ENCODE data around the gene FNBP1.

The FNBP1 gene

DNA sequence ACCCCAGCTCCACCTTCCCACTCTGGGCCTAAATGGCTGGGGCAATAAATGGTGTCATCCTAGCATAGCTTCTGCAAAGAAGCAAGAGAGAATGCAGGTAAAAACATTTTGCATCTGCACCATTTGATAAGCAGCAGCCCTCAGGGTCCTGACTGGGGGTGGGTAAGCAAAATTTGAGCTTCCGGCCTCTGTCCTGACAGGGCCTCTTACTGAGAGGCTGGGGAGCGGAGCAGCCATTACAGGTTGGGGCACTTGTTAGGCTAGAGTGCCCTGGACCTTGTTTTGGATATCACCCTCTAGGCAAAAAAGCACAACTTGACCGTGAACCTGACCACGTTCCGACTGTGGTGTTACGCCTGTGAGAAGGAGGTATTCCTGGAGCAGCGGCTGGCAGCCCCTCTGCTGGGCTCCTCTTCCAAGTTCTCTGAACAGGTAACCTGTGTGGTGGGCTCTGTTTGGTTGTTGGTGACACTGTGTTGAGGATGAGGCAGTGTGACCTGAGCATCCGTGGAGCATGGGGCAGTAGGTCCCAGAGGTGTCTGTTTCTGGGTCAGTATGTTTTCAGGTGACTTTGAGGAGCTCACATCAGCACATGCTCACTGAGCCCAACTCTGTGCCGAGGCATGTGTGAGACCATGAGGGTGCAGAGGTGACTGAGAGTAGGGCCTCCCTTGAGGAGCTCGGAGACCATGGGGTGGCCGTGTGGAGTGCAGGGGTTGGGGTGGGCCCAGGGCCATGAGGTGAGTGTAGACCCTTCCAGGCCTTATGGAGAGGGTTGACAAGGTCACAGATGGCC lies 184.6 kb downstream of the FNBP1 start:
- TF ChIP-seq, protein P1, sequence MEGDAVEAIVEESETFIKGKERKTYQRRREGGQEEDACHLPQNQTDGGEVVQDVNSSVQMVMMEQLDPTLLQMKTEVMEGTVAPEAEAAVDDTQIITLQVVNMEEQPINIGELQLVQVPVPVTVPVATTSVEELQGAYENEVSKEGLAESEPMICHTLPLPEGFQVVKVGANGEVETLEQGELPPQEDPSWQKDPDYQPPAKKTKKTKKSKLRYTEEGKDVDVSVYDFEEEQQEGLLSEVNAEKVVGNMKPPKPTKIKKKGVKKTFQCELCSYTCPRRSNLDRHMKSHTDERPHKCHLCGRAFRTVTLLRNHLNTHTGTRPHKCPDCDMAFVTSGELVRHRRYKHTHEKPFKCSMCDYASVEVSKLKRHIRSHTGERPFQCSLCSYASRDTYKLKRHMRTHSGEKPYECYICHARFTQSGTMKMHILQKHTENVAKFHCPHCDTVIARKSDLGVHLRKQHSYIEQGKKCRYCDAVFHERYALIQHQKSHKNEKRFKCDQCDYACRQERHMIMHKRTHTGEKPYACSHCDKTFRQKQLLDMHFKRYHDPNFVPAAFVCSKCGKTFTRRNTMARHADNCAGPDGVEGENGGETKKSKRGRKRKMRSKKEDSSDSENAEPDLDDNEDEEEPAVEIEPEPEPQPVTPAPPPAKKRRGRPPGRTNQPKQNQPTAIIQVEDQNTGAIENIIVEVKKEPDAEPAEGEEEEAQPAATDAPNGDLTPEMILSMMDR (conservative IDR thresholded peaks at IDR 0.05), result no peak
- no peak for TF ChIP-seq ZFX (IDR thresholded peaks at IDR 0.05)
- no peak overlapping the region for H3K27ac ChIP-seq

DNA sequence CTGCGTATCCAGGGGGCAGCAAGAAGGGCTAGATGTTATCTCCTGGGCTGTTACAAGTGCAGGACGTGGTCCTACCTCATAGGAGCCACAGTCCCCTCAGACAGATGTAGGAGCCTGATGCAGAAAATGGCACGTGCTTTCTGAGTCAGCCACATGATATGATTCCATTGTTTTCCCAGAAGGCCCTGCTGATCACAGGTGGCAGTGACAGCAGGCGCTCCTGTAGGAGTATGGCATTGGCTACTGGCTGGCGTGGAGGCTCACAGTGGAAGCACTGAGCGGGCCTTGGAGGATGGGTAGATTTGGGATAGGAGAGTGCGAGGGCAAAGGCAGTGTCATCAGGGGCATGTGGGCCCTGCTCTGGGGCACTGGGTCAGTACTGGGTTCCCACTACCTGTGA lies 185.8 kb downstream of the FNBP1 start:
- H3K27ac ChIP-seq, result no peak overlapping the region
- TF ChIP-seq ZFX (IDR thresholded peaks at IDR 0.05), result no peak
- TF ChIP-seq, protein P1 (conservative IDR thresholded peaks at IDR 0.05), result no peak

DNA sequence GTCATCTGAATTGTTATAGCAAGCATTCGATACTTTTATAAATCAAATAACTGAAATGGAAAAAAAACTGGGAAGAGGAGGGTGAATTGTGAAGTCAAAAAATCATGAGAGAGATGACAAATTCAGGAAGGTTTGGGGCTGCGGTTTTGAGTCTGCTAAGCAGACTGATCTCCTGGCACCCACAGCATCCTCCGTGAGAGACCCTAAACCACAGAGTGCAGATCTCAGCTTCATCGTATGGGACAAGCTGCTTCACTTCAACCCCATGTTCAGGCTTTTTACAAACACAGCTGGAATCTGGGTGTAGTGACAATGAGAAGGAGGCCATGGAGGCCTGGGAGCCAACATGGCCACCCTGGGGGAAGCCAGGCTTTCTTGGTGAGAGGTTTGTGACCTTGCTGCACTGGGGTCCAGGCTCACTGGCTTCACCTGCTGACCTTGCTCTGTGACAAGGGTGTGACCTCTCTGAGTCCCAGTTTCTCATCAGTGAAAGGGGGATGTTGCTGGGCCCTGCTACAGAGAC lies 188.3 kb downstream of the FNBP1 start:
- TF ChIP-seq, protein P1 (conservative IDR thresholded peaks at IDR 0.05), result no peak
- no peak for TF ChIP-seq ZFX (IDR thresholded peaks at IDR 0.05)
- H3K27ac ChIP-seq, result no peak overlapping the region

DNA sequence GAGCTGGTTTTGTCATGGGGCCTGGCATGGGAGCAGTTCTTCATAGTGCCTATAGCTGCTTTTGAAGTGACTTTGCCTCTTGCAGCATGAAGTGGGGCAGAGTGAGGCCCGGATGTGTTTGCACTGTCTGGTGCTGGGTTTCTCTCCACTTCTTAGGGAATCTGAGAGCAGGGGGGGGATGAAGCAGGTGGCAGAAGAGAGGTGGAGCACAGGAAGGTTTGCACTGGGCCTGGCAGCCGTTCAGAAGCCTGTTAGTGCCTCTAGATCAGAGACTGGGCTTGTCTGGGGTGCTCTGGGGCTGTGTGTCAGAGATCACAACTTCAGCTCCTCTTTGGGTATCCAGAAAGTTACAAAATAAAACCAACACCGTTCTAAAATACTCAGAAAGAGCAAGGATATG lies 189.4 kb downstream of the FNBP1 start:
- H3K27ac ChIP-seq, result no peak overlapping the region
- TF ChIP-seq, protein P1 (conservative IDR thresholded peaks at IDR 0.05), result no peak
- TF ChIP-seq ZFX (IDR thresholded peaks at IDR 0.05), result no peak

DNA sequence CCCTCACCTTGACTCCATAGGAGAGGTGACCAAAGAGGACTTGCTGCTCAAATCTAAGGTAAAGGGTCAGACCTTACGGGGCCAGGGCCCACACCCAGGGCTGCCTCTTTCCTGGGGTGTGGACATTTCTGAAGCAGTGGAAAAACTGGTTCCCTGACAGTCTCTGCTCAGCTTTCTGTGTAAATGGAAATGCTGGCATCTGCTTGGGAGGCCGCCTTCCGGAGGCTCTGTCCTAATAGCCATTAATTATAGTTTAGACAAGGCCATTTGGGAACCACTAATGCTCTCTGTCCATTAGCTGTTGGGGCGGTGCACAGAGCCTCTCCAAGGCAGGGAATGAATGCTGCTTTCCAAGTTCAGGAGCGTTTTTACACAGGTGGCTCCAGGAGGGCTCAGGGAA lies 190.4 kb downstream of the FNBP1 start:
- TF ChIP-seq, protein P1 (conservative IDR thresholded peaks at IDR 0.05), result no peak
- no peak for TF ChIP-seq ZFX (IDR thresholded peaks at IDR 0.05)
- H3K27ac ChIP-seq, result no peak overlapping the region

DNA sequence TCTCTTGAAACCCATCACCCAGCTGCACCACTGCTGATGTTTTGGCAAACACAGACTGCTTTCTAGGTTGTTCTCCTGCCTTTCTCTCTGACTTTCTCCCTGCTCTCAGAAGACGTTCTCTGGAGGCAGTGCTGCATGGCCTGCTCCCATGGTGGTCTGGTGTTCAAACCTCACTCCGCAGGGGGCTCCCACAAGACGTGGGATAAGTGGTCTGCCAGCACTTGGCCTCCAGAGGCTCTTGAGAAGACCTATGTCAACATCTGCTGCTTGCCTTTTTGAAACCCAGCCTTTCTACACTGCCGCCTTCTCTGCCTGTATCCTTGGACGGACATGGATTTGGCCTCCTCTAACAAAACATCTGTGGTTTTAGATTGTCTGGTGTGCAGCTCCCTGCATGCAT lies 191.2 kb downstream of the FNBP1 start:
- TF ChIP-seq, protein P1 (conservative IDR thresholded peaks at IDR 0.05), result no peak
- TF ChIP-seq ZFX (IDR thresholded peaks at IDR 0.05), result no peak
- H3K27ac ChIP-seq, result no peak overlapping the region

DNA sequence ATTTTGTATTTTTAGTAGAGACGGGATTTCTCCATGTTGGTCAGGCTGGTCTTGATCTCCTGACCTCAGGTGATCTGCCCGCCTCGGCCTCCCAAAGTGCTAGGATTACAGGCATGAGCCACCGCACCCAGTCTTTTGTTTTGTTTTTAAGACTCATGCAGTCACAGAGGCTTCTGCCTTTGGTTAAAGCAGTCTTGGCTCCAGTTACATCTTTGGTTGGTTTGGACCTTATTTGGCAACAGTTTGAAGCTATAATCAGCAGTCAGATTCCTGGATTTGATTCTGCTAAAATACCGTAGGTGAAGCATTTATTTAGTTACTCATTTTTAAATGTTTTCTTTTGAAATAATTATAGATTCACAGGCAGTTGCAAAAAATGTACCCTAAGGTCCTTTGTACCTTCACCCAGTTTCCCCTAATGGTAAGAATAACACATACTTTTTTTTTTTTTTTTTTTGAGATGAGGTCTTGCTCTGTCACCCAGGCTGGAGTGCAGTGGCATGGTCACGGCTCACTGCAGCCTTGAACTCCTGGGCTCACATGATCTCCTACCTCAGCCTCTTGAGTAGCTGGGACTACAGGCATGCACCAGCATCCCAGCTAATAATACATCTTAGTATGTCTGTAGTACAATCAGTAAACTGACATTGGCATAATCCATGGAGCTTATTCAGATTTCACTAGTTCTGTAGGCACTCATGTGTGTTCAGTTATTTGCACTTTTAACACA lies 192.0 kb downstream of the FNBP1 start:
- H3K27ac ChIP-seq, result no peak overlapping the region
- TF ChIP-seq, protein P1 (conservative IDR thresholded peaks at IDR 0.05), result no peak
- no peak for TF ChIP-seq ZFX (IDR thresholded peaks at IDR 0.05)
